ENCODE measurements around the gene TACR2.

TACR2 gene

DNA sequence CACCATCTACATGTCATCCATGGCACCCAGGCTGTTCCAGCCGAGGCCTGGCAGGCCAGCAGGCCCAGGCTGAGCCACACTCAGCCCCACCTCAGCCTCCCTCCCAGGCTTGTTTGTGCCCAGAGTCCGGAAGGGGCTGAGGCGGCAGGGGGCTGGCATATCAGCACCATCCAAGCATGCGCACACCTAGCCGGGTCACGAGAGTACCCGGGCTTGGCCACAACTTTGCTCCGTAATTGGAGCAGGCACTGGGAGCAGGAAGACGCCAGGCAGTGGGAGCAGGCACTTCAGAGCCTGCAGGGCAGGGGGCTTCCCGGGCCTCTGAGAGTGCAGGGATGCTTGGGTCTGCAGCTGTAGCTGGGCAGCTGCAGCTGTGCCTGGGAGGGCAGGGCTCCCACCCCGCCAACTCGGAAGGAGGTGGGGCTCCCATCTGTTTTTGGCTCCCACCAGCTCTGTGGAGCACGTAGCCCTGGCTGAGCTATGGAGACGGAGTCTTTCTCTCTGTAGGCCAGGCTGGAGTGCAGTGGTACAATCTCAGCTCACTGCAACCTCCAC, 19.3 kb upstream of the TACR2 start:
- H3K9me3 ChIP-seq (ENCODE audit: insufficient read depth, low read length), result no peaks in the 10 kb centered on the region
- H3K9me2 ChIP-seq (replicated peaks; ENCODE audit: insufficient read depth, low read length), result no peaks in the 10 kb centered on the region
- no peak overlapping the region for H3K4me3 ChIP-seq (ENCODE audit: insufficient read depth, low read length, poor library complexity, severe bottlenecking)
- no peaks in the 10 kb centered on the region for H4K20me1 ChIP-seq (ENCODE audit: low read depth, low read length)
- H3K27me3 ChIP-seq (ENCODE audit: low read length), result no peaks in the 10 kb centered on the region
- no peak for TF ChIP-seq EZH2phosphoT487 (conservative IDR thresholded peaks at IDR 0.05; ENCODE audit: low read length)
- TF ChIP-seq, protein P1, sequence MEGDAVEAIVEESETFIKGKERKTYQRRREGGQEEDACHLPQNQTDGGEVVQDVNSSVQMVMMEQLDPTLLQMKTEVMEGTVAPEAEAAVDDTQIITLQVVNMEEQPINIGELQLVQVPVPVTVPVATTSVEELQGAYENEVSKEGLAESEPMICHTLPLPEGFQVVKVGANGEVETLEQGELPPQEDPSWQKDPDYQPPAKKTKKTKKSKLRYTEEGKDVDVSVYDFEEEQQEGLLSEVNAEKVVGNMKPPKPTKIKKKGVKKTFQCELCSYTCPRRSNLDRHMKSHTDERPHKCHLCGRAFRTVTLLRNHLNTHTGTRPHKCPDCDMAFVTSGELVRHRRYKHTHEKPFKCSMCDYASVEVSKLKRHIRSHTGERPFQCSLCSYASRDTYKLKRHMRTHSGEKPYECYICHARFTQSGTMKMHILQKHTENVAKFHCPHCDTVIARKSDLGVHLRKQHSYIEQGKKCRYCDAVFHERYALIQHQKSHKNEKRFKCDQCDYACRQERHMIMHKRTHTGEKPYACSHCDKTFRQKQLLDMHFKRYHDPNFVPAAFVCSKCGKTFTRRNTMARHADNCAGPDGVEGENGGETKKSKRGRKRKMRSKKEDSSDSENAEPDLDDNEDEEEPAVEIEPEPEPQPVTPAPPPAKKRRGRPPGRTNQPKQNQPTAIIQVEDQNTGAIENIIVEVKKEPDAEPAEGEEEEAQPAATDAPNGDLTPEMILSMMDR (IDR thresholded peaks at IDR 0.05; ENCODE audit: insufficient read depth, low read length, poor library complexity, severe bottlenecking), result no peak
- no peak overlapping the region for H3K4me2 ChIP-seq (ENCODE audit: low read depth, low read length, poor library complexity, severe bottlenecking)
- no peaks in the 10 kb centered on the region for H3K79me2 ChIP-seq (ENCODE audit: insufficient read depth, low read length)
- no peak overlapping the region for H2AFZ ChIP-seq (ENCODE audit: low read depth, low read length, severe bottlenecking)
- H3F3A ChIP-seq (ENCODE audit: insufficient read depth), result no peaks in the 10 kb centered on the region
- no peak overlapping the region for H3K9ac ChIP-seq (ENCODE audit: low read length)
- no peak overlapping the region for H3K27ac ChIP-seq (ENCODE audit: low read depth, low read length)
- no peaks in the 10 kb centered on the region for H3K36me3 ChIP-seq (ENCODE audit: low read length)

DNA sequence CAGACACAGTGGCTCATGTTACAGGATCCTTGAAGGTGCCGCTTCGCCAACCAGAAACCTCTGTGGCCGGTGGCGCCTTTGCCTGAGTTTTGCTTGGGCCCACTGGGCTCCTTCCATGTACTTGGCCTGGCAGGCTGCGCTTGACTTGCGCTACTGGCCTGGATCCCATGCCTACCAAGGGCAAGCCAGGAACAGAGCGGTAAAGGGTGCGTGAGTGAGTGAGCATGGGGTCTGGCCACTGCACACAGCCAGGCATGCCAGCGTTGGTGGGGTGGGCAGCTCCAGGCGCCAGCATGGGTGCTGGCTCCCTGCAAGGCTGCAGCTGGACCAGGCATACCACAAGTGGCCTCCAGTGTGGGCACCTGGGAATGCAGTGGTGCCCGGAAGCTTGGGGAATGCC, 18.2 kb upstream of the TACR2 start:
- H3K9me3 ChIP-seq (ENCODE audit: insufficient read depth, low read length), result no peaks in the 10 kb centered on the region
- no peaks in the 10 kb centered on the region for H3K27me3 ChIP-seq (ENCODE audit: low read length)
- H3K27ac ChIP-seq (ENCODE audit: low read depth, low read length), result no peak overlapping the region
- no peaks in the 10 kb centered on the region for H3K9me2 ChIP-seq (replicated peaks; ENCODE audit: insufficient read depth, low read length)
- no peak overlapping the region for H3K9ac ChIP-seq (ENCODE audit: low read length)
- TF ChIP-seq, protein P1 (IDR thresholded peaks at IDR 0.05; ENCODE audit: insufficient read depth, low read length, poor library complexity, severe bottlenecking), result no peak
- no peak for TF ChIP-seq EZH2phosphoT487 (conservative IDR thresholded peaks at IDR 0.05; ENCODE audit: low read length)
- no peaks in the 10 kb centered on the region for H3K36me3 ChIP-seq (ENCODE audit: low read length)
- no peak overlapping the region for H3K4me3 ChIP-seq (ENCODE audit: insufficient read depth, low read length, poor library complexity, severe bottlenecking)
- no peaks in the 10 kb centered on the region for H4K20me1 ChIP-seq (ENCODE audit: low read depth, low read length)
- H2AFZ ChIP-seq (ENCODE audit: low read depth, low read length, severe bottlenecking), result no peak overlapping the region
- no peaks in the 10 kb centered on the region for H3K79me2 ChIP-seq (ENCODE audit: insufficient read depth, low read length)
- no peak overlapping the region for H3K4me2 ChIP-seq (ENCODE audit: low read depth, low read length, poor library complexity, severe bottlenecking)
- H3F3A ChIP-seq (ENCODE audit: insufficient read depth), result no peaks in the 10 kb centered on the region

DNA sequence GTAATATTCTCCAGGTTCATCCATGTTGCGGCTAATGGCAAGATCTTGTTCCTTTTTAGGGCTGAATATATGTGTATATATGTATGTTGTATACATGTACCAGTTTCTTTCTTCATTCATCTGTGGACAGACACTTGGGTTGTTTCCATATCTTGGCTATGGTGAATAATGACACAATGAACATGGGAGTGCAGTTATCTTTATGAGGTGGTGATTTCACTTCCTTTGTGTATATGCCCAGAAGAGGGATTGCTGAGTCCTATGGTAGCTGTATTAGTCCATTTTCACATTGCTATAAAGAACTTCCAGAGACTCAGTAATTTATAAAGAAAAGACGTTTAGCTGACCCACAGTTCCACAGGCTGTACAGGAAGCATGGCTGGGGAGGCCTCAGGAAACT, 17.5 kb upstream of the TACR2 start:
- no peaks in the 10 kb centered on the region for H4K20me1 ChIP-seq (ENCODE audit: low read depth, low read length)
- no peaks in the 10 kb centered on the region for H3K9me2 ChIP-seq (replicated peaks; ENCODE audit: insufficient read depth, low read length)
- no peak overlapping the region for H3K9ac ChIP-seq (ENCODE audit: low read length)
- H3K9me3 ChIP-seq (ENCODE audit: insufficient read depth, low read length), result no peaks in the 10 kb centered on the region
- H3K27me3 ChIP-seq (ENCODE audit: low read length), result no peaks in the 10 kb centered on the region
- no peaks in the 10 kb centered on the region for H3F3A ChIP-seq (ENCODE audit: insufficient read depth)
- H3K4me2 ChIP-seq (ENCODE audit: low read depth, low read length, poor library complexity, severe bottlenecking), result no peak overlapping the region
- H3K79me2 ChIP-seq (ENCODE audit: insufficient read depth, low read length), result no peaks in the 10 kb centered on the region
- TF ChIP-seq, protein P1 (IDR thresholded peaks at IDR 0.05; ENCODE audit: insufficient read depth, low read length, poor library complexity, severe bottlenecking), result no peak
- TF ChIP-seq EZH2phosphoT487 (conservative IDR thresholded peaks at IDR 0.05; ENCODE audit: low read length), result no peak
- H2AFZ ChIP-seq (ENCODE audit: low read depth, low read length, severe bottlenecking), result no peak overlapping the region
- no peak overlapping the region for H3K4me3 ChIP-seq (ENCODE audit: insufficient read depth, low read length, poor library complexity, severe bottlenecking)
- no peak overlapping the region for H3K27ac ChIP-seq (ENCODE audit: low read depth, low read length)
- no peaks in the 10 kb centered on the region for H3K36me3 ChIP-seq (ENCODE audit: low read length)

All from SU-DHL-6 (cell line).